GM12874 (cell line): ENCODE results near the gene MYRIP.

Source experiments
- TF ChIP-seq, protein P1 (sequence below): IDR thresholded peaks from 2 replicates; pipeline ENCODE4 v1.5.1; 2011; ENCODE audit warnings: low read depth, mild to moderate bottlenecking, control low read depth, low read length, moderate library complexity; ENCODE audit not compliant: insufficient read depth

The MYRIP gene

DNA sequence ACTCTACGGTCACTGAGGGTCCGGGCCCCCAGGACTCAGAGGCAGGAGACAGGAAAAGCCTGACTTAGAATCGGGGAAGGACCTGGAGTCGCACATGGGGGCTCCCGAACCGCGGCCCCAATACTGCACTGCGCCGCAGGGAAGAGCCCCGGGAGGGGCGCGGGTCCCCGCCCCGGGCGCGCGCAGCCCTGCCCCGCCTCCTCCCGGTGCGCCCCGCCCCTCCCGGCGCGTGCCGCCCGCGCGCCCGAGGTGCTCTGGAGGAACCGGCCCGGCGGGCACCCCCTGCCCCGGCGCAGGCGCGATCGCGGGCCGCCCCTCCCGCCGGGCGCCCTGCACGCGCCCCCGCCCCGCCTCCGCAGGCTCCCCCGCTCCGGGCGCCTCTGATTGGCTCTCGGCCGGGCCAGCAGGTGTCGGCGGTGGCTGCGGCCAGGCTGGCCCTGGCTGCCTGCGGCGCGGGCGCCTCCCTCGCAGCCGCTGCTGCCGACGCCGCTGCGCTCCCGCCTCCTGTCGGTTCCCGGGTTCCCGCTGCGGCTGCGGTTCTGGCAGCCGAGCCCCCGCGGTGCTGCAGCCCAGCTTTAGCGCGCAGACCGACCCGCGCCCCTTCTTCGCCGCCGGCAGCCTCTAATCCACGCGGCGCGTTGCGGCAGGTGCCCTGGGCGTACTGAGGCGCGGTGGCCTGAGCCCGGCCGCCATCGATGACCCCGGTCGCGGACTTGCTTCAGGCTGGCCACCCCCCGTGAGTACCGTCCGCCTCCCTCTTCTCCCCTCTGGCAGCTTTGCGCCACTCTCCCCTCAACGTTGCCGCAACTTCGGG lies at the start of gene MYRIP:
Gene MYRIP (plus strand): TSS at position 429 of the 814 bp plus-strand sequence. CDS start 91,208 bp downstream, outside the sequence.
- TF ChIP-seq, protein P1, sequence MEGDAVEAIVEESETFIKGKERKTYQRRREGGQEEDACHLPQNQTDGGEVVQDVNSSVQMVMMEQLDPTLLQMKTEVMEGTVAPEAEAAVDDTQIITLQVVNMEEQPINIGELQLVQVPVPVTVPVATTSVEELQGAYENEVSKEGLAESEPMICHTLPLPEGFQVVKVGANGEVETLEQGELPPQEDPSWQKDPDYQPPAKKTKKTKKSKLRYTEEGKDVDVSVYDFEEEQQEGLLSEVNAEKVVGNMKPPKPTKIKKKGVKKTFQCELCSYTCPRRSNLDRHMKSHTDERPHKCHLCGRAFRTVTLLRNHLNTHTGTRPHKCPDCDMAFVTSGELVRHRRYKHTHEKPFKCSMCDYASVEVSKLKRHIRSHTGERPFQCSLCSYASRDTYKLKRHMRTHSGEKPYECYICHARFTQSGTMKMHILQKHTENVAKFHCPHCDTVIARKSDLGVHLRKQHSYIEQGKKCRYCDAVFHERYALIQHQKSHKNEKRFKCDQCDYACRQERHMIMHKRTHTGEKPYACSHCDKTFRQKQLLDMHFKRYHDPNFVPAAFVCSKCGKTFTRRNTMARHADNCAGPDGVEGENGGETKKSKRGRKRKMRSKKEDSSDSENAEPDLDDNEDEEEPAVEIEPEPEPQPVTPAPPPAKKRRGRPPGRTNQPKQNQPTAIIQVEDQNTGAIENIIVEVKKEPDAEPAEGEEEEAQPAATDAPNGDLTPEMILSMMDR, result no peak

DNA sequence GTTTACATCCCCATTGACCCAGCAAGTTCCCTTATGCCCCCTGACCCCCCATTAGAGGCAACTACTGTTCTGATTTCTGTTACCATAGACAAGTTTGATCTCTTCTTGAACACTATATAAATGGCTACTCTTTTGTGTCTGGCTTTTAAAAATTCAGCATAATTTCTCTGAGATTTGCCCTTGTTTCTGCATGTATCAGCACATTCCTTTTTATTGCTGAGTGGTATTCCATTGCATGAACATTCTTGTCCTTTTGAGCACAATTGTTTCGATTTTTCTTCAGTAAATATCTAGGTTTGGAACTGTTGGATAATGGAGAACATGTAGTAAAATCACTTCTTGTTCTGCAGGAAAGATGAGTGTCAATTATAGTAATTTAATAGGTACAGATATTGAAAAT lies 49.1 kb upstream of the MYRIP start:
- TF ChIP-seq, protein P1, result no peak

DNA sequence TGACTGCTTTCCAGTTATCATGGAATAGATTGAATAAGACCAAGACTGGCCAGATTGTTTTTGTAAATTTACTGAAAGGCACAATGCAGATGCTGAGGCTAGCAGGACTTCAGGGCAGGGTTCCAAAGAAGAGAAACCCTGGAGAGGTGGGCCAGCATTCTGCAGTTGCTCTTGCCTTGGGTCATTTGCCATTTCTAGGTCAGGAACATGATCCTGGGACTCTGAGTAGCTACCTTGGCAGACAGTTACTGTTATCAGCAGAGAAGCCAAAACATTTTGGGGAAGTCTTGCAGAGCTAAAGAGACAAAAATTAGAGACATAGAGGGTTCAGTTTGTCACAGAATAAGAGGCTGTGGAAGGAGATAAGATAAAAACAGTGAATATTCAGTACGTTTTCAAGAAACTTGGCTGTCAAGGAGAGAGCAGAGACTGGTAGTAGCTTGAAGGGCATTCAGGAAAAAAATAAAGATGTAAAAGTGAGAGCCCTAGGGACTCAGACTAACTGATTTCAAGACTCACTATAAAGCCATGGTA lies 46.8 kb upstream of the MYRIP start:
- TF ChIP-seq, protein P1, result no peak

DNA sequence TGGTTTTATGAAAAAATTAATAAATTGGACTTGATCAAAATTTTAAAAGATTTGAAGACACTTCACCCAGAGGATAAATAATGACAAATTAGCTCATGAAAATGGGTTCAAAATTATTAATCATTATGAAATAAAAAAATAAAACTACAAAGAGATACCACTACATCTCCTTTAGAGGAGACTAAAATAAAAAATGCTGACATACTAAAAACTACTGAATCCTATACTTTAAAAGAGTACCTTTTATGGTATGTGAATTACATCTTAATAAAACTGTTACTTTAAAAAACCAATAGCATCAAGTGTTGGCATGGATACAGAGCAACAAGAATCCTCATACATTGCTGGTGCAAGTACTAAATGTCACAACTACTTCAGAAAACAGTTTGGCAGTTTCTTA lies 46.0 kb upstream of the MYRIP start:
- TF ChIP-seq, protein P1, result no peak

DNA sequence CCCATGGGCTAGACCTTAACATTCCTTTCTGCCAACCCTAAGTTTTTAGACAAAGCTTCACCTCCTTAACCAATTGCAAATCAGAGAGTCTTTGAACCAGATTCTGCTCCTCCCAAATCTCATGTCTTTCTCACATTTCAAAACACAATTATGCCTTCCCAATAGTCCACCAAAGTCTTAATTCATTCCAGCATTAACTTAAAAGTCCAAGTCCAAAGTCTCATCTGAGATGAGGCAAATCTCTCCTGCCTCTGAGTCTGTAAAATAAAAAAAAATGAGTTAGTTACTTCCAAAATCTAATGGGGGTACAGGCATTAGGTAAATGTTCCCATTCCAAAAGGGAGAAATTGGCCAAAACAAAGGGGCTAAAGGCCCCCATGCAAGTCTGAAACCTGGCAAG lies 43.8 kb upstream of the MYRIP start:
- TF ChIP-seq, protein P1, result no peak

DNA sequence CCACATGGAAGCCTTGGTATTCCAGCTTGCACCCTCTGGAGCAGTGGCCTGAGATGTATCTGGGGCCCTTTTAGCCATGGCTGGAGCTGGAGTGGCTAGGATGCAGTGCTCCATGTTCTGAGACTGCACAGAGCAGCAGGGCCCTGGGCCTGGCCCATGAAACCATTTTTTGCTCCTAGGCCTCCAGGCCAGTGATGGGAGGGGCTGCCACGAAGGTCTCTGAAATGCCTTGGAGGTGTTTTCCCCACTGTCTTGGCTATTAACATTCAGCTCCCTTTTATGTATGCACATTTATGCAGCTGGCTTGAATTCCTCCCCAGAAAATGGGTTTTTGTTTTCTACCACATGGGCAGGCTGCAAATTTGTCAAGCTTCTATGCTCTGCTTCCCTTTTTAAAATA lies 43.0 kb upstream of the MYRIP start:
- TF ChIP-seq, protein P1, result no peak

DNA sequence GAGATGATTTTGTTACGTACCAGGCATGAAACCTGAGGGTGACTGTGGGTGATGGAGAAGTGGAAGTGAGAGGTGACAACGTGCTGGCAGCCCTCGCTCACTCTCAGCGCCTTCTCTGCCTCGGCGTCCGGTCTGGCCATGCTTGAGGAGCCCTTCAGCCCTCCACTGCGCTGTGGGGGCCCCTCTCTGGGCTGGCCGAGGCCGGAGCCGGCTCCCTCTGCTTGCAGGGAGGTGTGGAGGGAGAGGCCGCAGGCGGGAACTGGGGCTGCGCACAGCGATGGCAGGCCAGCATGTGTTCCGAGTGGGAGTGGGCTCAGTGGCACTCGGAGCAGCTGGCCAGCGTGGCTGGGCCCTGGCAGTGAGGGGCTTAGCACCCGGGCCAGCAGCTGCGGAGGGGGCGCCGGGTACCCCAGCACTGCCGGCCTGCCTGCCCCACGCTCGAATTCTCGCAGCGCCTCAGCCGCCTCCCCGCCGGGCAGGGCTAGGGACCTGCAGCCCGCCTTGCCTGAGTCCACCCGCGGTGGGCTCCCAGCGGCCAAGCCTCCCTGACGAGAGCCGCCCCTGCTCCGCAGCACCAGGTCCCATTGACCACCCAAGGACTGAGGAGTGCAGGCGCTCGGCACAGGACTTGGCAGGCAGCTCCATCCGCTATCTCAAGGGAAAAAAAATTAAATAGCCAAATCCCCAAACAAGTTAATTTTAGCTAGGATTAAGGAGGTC lies 29.7 kb upstream of the MYRIP start:
- TF ChIP-seq, protein P1, result no peak
